Fibroblast of lung (primary cell): ENCODE measurements around the gene NTRK3. TPM values are rescaled to one million over a fixed set of nuclear protein-coding genes. Genes with fewer than 3 reads are reported as not detected.

Source experiments
- DNase-seq, 2 donors: peaks; one replicate each; pipeline versions ENCODE4 v3.0.0 to v3.0.0-alpha.2; 2010; ENCODE audit warnings: low read depth in 2 of 2
- H2AFZ ChIP-seq: 2 replicates; pipeline ENCODE4 v1.5.1; 2012; ENCODE audit warnings: low read length, control low read depth, inconsistent platforms
- H3K27ac ChIP-seq: 2 replicates; pipeline ENCODE4 v1.5.1; 2011; ENCODE audit warnings: low read length, control low read depth; ENCODE audit not compliant: insufficient read depth
- H3K27me3 ChIP-seq: 2 replicates; pipeline ENCODE4 v1.5.1; 2011; ENCODE audit warnings: mild to moderate bottlenecking, low read length; ENCODE audit not compliant: control insufficient read depth, insufficient read depth
- H3K36me3 ChIP-seq: 2 replicates; pipeline ENCODE4 v1.5.1; 2011; ENCODE audit warnings: low read length; ENCODE audit not compliant: control insufficient read depth, insufficient read depth
- H3K4me1 ChIP-seq: 2 replicates; pipeline ENCODE4 v1.5.1; 2011; ENCODE audit warnings: low read length; ENCODE audit not compliant: control insufficient read depth, insufficient read depth; ENCODE audit errors: extremely low read depth
- H3K4me2 ChIP-seq: 2 replicates; pipeline ENCODE4 v1.5.1; 2011; ENCODE audit warnings: low read length, control low read depth; ENCODE audit not compliant: insufficient read depth; ENCODE audit errors: extremely low read depth
- H3K4me3 ChIP-seq, 4 experiments: fragments of 200-600 bp in 1 of 4; sonication (generic) in 1 of 4; replicated peaks in 1 of 4; 2 replicates each; pipeline ENCODE4 v1.5.1; 2011 to 2016; ENCODE audit warnings: low read length in 4 of 4, low read depth in 3 of 4, mild to moderate bottlenecking in 3 of 4, control low read depth in 2 of 4, inconsistent platforms in 1 of 4, mixed read lengths in 1 of 4; ENCODE audit not compliant: insufficient read depth in 1 of 4; ENCODE audit errors: control extremely low read depth in 1 of 4
- H3K79me2 ChIP-seq: 2 replicates; pipeline ENCODE4 v1.5.1; 2012; ENCODE audit warnings: mild to moderate bottlenecking, low read length, inconsistent platforms; ENCODE audit not compliant: control insufficient read depth, insufficient read depth
- H3K9ac ChIP-seq: 2 replicates; pipeline ENCODE4 v1.5.1; 2011; ENCODE audit warnings: mild to moderate bottlenecking, low read length, control low read depth; ENCODE audit not compliant: insufficient read depth
- H3K9me3 ChIP-seq: 2 replicates; pipeline ENCODE4 v1.5.1; 2012; ENCODE audit warnings: low read depth, low read length; ENCODE audit not compliant: control insufficient read depth, insufficient read depth
- H4K20me1 ChIP-seq: 2 replicates; pipeline ENCODE4 v1.5.1; 2011; ENCODE audit warnings: low read length; ENCODE audit not compliant: control insufficient read depth, insufficient read depth; ENCODE audit errors: extremely low read depth
- EZH2 ChIP-seq: IDR thresholded peaks from 2 replicates; pipeline ENCODE4 v1.5.1; 2012; ENCODE audit warnings: low read length, control low read depth, mild to moderate bottlenecking; ENCODE audit errors: missing control alignments
- polyA plus RNA-seq, 2 donors: library from polyadenylated mRNA; depleted of rRNA in 1 of 2; stranded (reverse) in 1 of 2; unstranded in 1 of 2; fragments of >200 nt; gene quantifications; 2 replicates each; pipeline ENCODE4 v1.2.1, GENCODE V29; 2011 to 2012; ENCODE audit warnings: missing spikeins in 1 of 2
- total RNA-seq: library from RNA; depleted of rRNA; stranded (reverse); fragments of >200 nt; gene quantifications from 2 replicates; pipeline ENCODE4 v1.2.1, GENCODE V29; 2014
- TF ChIP-seq, protein P1 (sequence below), 2 donors: IDR thresholded peaks in 1 of 2; conservative IDR thresholded peaks in 1 of 2; 1 replicate in 1 of 2; 2 replicates in 1 of 2; pipeline ENCODE4 v1.5.1; 2011 to 2012; ENCODE audit warnings: low read length in 2 of 2, control low read depth in 1 of 2, inconsistent platforms in 1 of 2, low read depth in 1 of 2, mild to moderate bottlenecking in 1 of 2

NTRK3 gene
- total and polyA plus RNA-seq, 2 donors (not counting 1 experiment from before 2014, with no cell fraction given): 0.06 TPM; not detected in 1

DNA sequence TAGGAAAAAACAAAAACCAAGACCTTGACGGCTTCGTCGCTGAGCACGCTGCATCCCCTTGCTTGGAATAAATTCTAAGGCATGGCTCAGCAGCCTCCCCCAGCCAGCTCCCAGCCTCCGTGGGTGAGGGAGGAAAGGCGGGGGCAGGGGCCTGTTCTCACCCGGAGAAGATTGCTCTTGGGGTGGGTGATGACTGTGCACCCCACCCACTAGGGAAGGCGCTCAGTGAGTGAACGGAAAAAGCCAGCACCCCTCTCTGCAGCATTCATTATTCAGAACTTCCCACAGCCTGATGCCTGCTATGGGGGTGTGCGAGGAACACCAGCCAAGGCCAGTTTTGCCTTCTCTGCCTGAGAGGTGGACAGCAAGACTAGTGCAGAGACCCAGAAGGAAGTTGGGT lies 19.3 kb upstream of the NTRK3 start:
- no peaks in the 10 kb centered on the region for H3K4me1 ChIP-seq
- H3K9me3 ChIP-seq: no peaks in the 10 kb centered on the region

DNA sequence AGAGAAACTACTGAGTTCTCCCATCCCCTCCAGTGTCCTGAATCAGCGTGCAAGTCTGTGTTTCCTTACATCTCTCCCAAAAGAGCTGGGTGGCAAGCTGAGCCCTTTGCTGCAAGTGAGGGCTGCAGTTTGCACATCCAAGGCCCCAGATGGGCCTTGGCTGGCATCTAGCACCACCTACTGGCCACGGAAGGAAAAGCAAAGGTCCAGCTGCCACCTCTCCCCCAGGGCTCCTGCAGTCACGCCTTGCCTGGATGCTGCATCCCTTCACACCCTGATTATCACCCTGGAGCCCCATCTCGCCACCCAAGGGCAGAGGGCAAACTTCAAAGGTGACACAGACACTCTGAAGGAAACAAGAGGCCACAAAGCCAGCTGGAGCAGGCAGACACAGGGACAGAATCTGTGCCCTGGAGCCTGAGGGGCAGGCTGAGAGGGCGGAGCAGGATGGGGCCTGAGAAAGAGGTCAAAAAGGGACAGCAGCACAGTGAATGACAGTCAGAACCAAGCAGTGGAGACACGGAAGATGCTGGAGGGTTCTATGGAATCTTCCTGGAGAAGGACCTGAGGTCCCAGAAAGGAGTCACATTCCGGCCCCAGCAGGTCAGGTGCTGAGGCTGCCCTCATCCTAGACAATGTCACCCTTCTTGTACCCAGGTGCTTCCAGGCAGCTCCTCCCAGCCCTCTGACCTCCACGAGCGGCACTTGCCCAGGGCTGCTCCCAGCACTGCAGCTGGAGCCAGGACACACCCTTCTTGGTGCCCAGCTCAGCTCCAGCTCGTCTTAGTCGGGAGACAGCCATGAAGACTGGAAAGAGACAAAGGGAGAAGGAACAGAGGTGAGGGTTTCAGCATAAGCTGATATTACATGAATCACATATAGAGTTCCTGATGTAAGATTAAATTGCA lies 18.3 kb upstream of the NTRK3 start:
- Histone ChIP-seq H2AFZ (no peak overlapping the region), H3K9me3 (no peaks in the 10 kb centered on the region), H3K36me3 (no peaks in the 10 kb centered on the region), H3K4me1 (no peaks in the 10 kb centered on the region), H4K20me1 (no peaks in the 10 kb centered on the region), H3K27me3 (no peaks in the 10 kb centered on the region), H3K79me2 (no peaks in the 10 kb centered on the region), H3K4me3 (no peak overlapping the region), H3K27ac (no peak overlapping the region), H3K9ac (no peak overlapping the region), H3K4me2 (no peak overlapping the region)
- TF ChIP-seq, protein P1, sequence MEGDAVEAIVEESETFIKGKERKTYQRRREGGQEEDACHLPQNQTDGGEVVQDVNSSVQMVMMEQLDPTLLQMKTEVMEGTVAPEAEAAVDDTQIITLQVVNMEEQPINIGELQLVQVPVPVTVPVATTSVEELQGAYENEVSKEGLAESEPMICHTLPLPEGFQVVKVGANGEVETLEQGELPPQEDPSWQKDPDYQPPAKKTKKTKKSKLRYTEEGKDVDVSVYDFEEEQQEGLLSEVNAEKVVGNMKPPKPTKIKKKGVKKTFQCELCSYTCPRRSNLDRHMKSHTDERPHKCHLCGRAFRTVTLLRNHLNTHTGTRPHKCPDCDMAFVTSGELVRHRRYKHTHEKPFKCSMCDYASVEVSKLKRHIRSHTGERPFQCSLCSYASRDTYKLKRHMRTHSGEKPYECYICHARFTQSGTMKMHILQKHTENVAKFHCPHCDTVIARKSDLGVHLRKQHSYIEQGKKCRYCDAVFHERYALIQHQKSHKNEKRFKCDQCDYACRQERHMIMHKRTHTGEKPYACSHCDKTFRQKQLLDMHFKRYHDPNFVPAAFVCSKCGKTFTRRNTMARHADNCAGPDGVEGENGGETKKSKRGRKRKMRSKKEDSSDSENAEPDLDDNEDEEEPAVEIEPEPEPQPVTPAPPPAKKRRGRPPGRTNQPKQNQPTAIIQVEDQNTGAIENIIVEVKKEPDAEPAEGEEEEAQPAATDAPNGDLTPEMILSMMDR (conservative IDR thresholded peaks at IDR 0.05 in 1 of 2, IDR thresholded peaks at IDR 0.05 in 1 of 2; ENCODE audit: low read depth in 1 of 2, low read length in 2 of 2): peak; percentile 85 to 89
- no peak for TF ChIP-seq EZH2
- peak; percentile 35 to 46 for DNase-seq

More for the DNA sequence above, 19.3 kb upstream of the NTRK3 start:
- no peak overlapping the region for H3K4me2 ChIP-seq
- H3K27ac ChIP-seq: no peak overlapping the region
- H3K9ac ChIP-seq: no peak overlapping the region
- no peak overlapping the region for H3K4me3 ChIP-seq
- H3K79me2 ChIP-seq: no peaks in the 10 kb centered on the region
- H4K20me1 ChIP-seq: no peaks in the 10 kb centered on the region
- no peak overlapping the region for H2AFZ ChIP-seq
- TF ChIP-seq, protein P1 (conservative IDR thresholded peaks at IDR 0.05 in 1 of 2, IDR thresholded peaks at IDR 0.05 in 1 of 2; ENCODE audit: low read depth in 1 of 2, low read length in 2 of 2): no peak
- TF ChIP-seq EZH2: no peak
- H3K36me3 ChIP-seq: no peaks in the 10 kb centered on the region
- H3K27me3 ChIP-seq: no peaks in the 10 kb centered on the region
- no peak for DNase-seq

DNA sequence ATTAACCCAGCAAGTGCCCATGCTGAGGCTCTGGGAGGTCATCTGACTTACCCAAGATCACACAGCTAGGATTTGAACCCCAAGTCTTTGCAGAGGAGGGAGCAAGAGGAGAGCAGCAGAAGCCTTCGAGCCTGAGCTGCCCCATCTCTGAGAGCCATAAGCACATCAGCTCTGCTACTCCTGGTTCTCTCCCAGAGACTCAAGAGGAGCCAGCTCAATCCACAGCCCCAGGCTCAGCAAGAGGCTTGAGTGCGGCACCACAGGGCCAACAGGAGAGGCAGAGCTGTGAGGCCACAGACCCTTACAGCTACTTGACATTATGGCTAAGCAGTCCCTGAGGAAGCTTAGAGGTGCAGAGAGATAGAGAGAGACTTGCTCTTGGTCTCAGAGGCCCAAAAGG lies 15.9 kb upstream of the NTRK3 start:
- TF ChIP-seq, protein P1 (conservative IDR thresholded peaks at IDR 0.05 in 1 of 2, IDR thresholded peaks at IDR 0.05 in 1 of 2; ENCODE audit: low read depth in 1 of 2, low read length in 2 of 2): no peak
- no peak for TF ChIP-seq EZH2
- H3K27ac ChIP-seq: no peak overlapping the region
- no peak overlapping the region for H2AFZ ChIP-seq
- H3K79me2 ChIP-seq: no peaks in the 10 kb centered on the region
- no peaks in the 10 kb centered on the region for H3K4me1 ChIP-seq
- no peaks in the 10 kb centered on the region for H4K20me1 ChIP-seq
- H3K9ac ChIP-seq: no peak overlapping the region
- DNase-seq: no peak
- no peaks in the 10 kb centered on the region for H3K36me3 ChIP-seq
- H3K4me3 ChIP-seq: no peak overlapping the region
- no peak overlapping the region for H3K4me2 ChIP-seq
- H3K27me3 ChIP-seq: no peaks in the 10 kb centered on the region
- no peaks in the 10 kb centered on the region for H3K9me3 ChIP-seq
